Measurements from ENCODE around the gene DNAJC1.

GRCh38 chr10:21873198-21873597 lies 130.3 kb downstream of the DNAJC1 start:
- TF ChIP-seq E2F4 (CRISPR knock-in tag; IDR thresholded peaks at IDR 0.05; ENCODE audit: borderline replicate concordance, low read depth) (no peak), CTCF (IDR thresholded peaks at IDR 0.05) (no peak), FOXJ3 (CRISPR knock-in tag; IDR thresholded peaks at IDR 0.05; ENCODE audit: borderline replicate concordance) (no peak), IRF1 (CRISPR knock-in tag; IDR thresholded peaks at IDR 0.05) (no peak), ELF4 (CRISPR knock-in tag; IDR thresholded peaks at IDR 0.05; ENCODE audit: low read depth) (no peak), NR3C1 (CRISPR knock-in tag; conservative IDR thresholded peaks at IDR 0.05; ENCODE audit: low read depth) (no peak), MAX (CRISPR knock-in tag; IDR thresholded peaks at IDR 0.05) (no peak), FOXP4 (CRISPR knock-in tag; IDR thresholded peaks at IDR 0.05) (no peak), USF2 (CRISPR knock-in tag; IDR thresholded peaks at IDR 0.05) (no peak), SP1 (CRISPR knock-in tag; conservative IDR thresholded peaks at IDR 0.05) (no peak), FOXP1 (CRISPR knock-in tag; IDR thresholded peaks at IDR 0.05; ENCODE audit: borderline replicate concordance) (no peak), ZNF532 (CRISPR knock-in tag; IDR thresholded peaks at IDR 0.05; ENCODE audit: borderline replicate concordance) (no peak)

Data from WTC11 (cell line).